Measurements from ENCODE around the gene GOLGA6D. TPM values are rescaled to one million over a fixed set of nuclear protein-coding genes. Genes with fewer than 3 reads are reported as not detected.
"Not testable (repeated sequence)": the region's sequence is repeated elsewhere in the genome, so short reads cannot be mapped to it uniquely, and the experiment has no call there.

GOLGA6D gene
- total RNA-seq, 1 experiment from 2014 or later = 0.35 TPM

- H3K56ac ChIP-seq (ENCODE audit: insufficient read length, low read depth, low read length); H3K27ac Mint-ChIP-seq; H3K79me1 ChIP-seq (ENCODE audit: insufficient read depth, low read depth, low read length, poor library complexity, severe bottlenecking); H3K23me2 ChIP-seq (ENCODE audit: insufficient read length, low read depth, low read length, poor library complexity, severe bottlenecking); DNase-seq; H4K91ac ChIP-seq (ENCODE audit: insufficient read length, low read depth, low read length); H2BK120ac ChIP-seq (ENCODE audit: low read depth, low read length, poor library complexity, severe bottlenecking); H3T11ph ChIP-seq (ENCODE audit: low read length); H3K36me3 Mint-ChIP-seq (ENCODE audit: insufficient read depth in 1 of 3, low read depth in 3 of 3); H3K9ac ChIP-seq (ENCODE audit: extremely low read depth, insufficient read length, low read length); H2BK20ac ChIP-seq (ENCODE audit: low read depth, low read length, poor library complexity, severe bottlenecking); H2BK15ac ChIP-seq (ENCODE audit: low read depth, low read length); H3K27ac ChIP-seq (ENCODE audit: insufficient read length, low read depth, low read length); H3K4me2 ChIP-seq (ENCODE audit: insufficient read depth, insufficient read length, low read length); H3K4me3 Mint-ChIP-seq; H2BK5ac ChIP-seq (ENCODE audit: insufficient read length, low read length); H3K14ac ChIP-seq (ENCODE audit: insufficient read depth, low read length); H3K9me3 Mint-ChIP-seq; H2AFZ ChIP-seq (ENCODE audit: low read length); H3K27me3 ChIP-seq (ENCODE audit: insufficient read depth, low read length); H3K9me3 ChIP-seq (ENCODE audit: control insufficient read depth, low read depth, low read length); H4K20me1 ChIP-seq (ENCODE audit: control insufficient read depth, insufficient read depth, insufficient read length); H3K4me1 ChIP-seq (ENCODE audit: insufficient read depth, low read length); H3K4ac ChIP-seq (ENCODE audit: low read depth, low read length); H2BK12ac ChIP-seq (ENCODE audit: insufficient read length, low read depth, low read length); H4K8ac ChIP-seq (replicated peaks; ENCODE audit: insufficient read length, low read depth, low read length); H3K79me2 ChIP-seq (ENCODE audit: insufficient read depth, low read length); H3K27me3 Mint-ChIP-seq (ENCODE audit: low read depth); H3K18ac ChIP-seq (ENCODE audit: insufficient read length, low read depth, low read length); H3K23ac ChIP-seq (ENCODE audit: insufficient read length, low read depth, low read length); H2AK5ac ChIP-seq (ENCODE audit: insufficient read length, low read length); H4K5ac ChIP-seq (ENCODE audit: insufficient read length, low read depth, low read length): not testable (repeated sequence)
- peaks cover 16 to 30% of the 10 kb centered on the region in 2 experiments for H3K4me1 Mint-ChIP-seq
- no CpG with 5 or more reads among the region's 4 CpGs for WGBS (ENCODE audit: extremely low coverage, insufficient read length, low lambda C conversion rate)
- TF ChIP-seq CTCF (conservative IDR thresholded peaks at IDR 0.05) = peak; percentile 33; the same call in 1 of the 3 replicates
These were observed 30.4 kb upstream of the GOLGA6D start for GRCh38 chr15:75252285-75252684.

GRCh38 chr15:75258034-75258433 is 24.6 kb upstream of the GOLGA6D start, which contains the start of gene GOLGA6C:
GOLGA6C (plus strand) TSS chr15:75258334; CDS start chr15:75258599, 265 bp downstream.
- H4K91ac ChIP-seq (ENCODE audit: insufficient read length, low read depth, low read length) = not testable (repeated sequence)
- WGBS (ENCODE audit: extremely low coverage, insufficient read length, low lambda C conversion rate) = no CpG with 5 or more reads among the region's 2 CpGs

More at GRCh38 chr15:75258034-75258433, 24.6 kb upstream of the GOLGA6D start, which contains the start of gene GOLGA6C:
- H3K18ac ChIP-seq (ENCODE audit: insufficient read length, low read depth, low read length); H3K36me3 Mint-ChIP-seq (ENCODE audit: insufficient read depth in 1 of 3, low read depth in 3 of 3); H2AFZ ChIP-seq (ENCODE audit: low read length); H3K56ac ChIP-seq (ENCODE audit: insufficient read length, low read depth, low read length); H3K14ac ChIP-seq (ENCODE audit: insufficient read depth, low read length); H3K4me1 ChIP-seq (ENCODE audit: insufficient read depth, low read length); H3K79me2 ChIP-seq (ENCODE audit: insufficient read depth, low read length); H3K9me3 Mint-ChIP-seq; H3K79me1 ChIP-seq (ENCODE audit: insufficient read depth, low read depth, low read length, poor library complexity, severe bottlenecking); H3K4me1 Mint-ChIP-seq; H2BK20ac ChIP-seq (ENCODE audit: low read depth, low read length, poor library complexity, severe bottlenecking); H3K23ac ChIP-seq (ENCODE audit: insufficient read length, low read depth, low read length); H3K4ac ChIP-seq (ENCODE audit: low read depth, low read length); H3K23me2 ChIP-seq (ENCODE audit: insufficient read length, low read depth, low read length, poor library complexity, severe bottlenecking); H4K20me1 ChIP-seq (ENCODE audit: control insufficient read depth, insufficient read depth, insufficient read length); H3K27ac ChIP-seq (ENCODE audit: insufficient read length, low read depth, low read length); H2BK12ac ChIP-seq (ENCODE audit: insufficient read length, low read depth, low read length); H2BK5ac ChIP-seq (ENCODE audit: insufficient read length, low read length); H3K4me2 ChIP-seq (ENCODE audit: insufficient read depth, insufficient read length, low read length); DNase-seq; H4K5ac ChIP-seq (ENCODE audit: insufficient read length, low read depth, low read length); H3T11ph ChIP-seq (ENCODE audit: low read length); H3K27me3 Mint-ChIP-seq (ENCODE audit: low read depth); H3K9ac ChIP-seq (ENCODE audit: extremely low read depth, insufficient read length, low read length); H3K27me3 ChIP-seq (ENCODE audit: insufficient read depth, low read length); H2AK5ac ChIP-seq (ENCODE audit: insufficient read length, low read length); H3K4me3 Mint-ChIP-seq; H2BK15ac ChIP-seq (ENCODE audit: low read depth, low read length); H2BK120ac ChIP-seq (ENCODE audit: low read depth, low read length, poor library complexity, severe bottlenecking); H3K9me3 ChIP-seq (ENCODE audit: control insufficient read depth, low read depth, low read length); H4K8ac ChIP-seq (replicated peaks; ENCODE audit: insufficient read length, low read depth, low read length); H3K27ac Mint-ChIP-seq: not testable (repeated sequence)

Data from H9 (cell line).